HepG2 (cell line): ENCODE measurements around the gene SLC35E4. TPM values are rescaled to one million over a fixed set of nuclear protein-coding genes. Genes with fewer than 3 reads are reported as not detected.

Experiments used
- CEBPG ChIP-seq: IDR thresholded peaks from 2 replicates; pipeline ENCODE4 v1.6.1; 2016
- DMAP1 ChIP-seq: IDR thresholded peaks from 2 replicates; pipeline ENCODE4 v1.6.1; 2016
- FOXK1 ChIP-seq: sonication (generic); formaldehyde crosslinking; IDR thresholded peaks from 2 replicates; pipeline ENCODE4 v1.4.0; 2020; ENCODE audit warnings: low read depth, missing genetic modification reagents, borderline replicate concordance
- FOXM1 ChIP-seq: sonication (generic); formaldehyde crosslinking; IDR thresholded peaks from 2 replicates; pipeline ENCODE4 v1.5.0; 2020; ENCODE audit warnings: missing genetic modification reagents
- KLF12 ChIP-seq: sonication (generic); formaldehyde crosslinking; IDR thresholded peaks from 2 replicates; pipeline ENCODE4 v1.4.0; 2020; ENCODE audit warnings: missing genetic modification reagents, borderline replicate concordance
- MED1 ChIP-seq: sonication (generic); formaldehyde crosslinking; IDR thresholded peaks from 2 replicates; pipeline ENCODE4 v1.4.0; 2020; ENCODE audit warnings: missing genetic modification reagents
- RBM22 ChIP-seq: fragments of 200-400 bp; formaldehyde crosslinking; optimal IDR thresholded peaks from 2 replicates; pipeline ENCODE3; 2017; ENCODE audit warnings: mild to moderate bottlenecking, low read length, moderate library complexity
- SNAPC4 ChIP-seq: sonication (generic); formaldehyde crosslinking; IDR thresholded peaks from 2 replicates; pipeline ENCODE4 v1.4.0; 2020; ENCODE audit warnings: mild to moderate bottlenecking, missing genetic modification reagents
- SOX13 ChIP-seq, 3 experiments: fragments of 450-650 bp in 1 of 3; sonication (generic) in 1 of 3; formaldehyde crosslinking in 1 of 3; IDR thresholded peaks in 2 of 3; conservative IDR thresholded peaks in 1 of 3; 2 replicates each; pipeline versions ENCODE4 v1.5.0 to v1.6.1; 2016 to 2020; ENCODE audit warnings: antibody characterized with exemption in 1 of 3, mild to moderate bottlenecking in 1 of 3, missing compliant biosample characterization in 1 of 3, missing genetic modification reagents in 1 of 3, moderate library complexity in 1 of 3
- U2AF2 ChIP-seq: fragments of 200-400 bp; formaldehyde crosslinking; IDR thresholded peaks from 2 replicates; pipeline ENCODE4 v1.6.1; 2017; ENCODE audit warnings: low read depth, mild to moderate bottlenecking, low read length
- UBTF ChIP-seq: sonication (generic); formaldehyde crosslinking; IDR thresholded peaks from 2 replicates; pipeline ENCODE4 v1.4.0; 2020; ENCODE audit warnings: mild to moderate bottlenecking, missing genetic modification reagents
- ZKSCAN8 ChIP-seq: IDR thresholded peaks from 2 replicates; pipeline ENCODE4 v1.6.1; 2016; ENCODE audit warnings: borderline replicate concordance, missing genetic modification reagents, missing compliant biosample characterization
- ZNF101 ChIP-seq: sonication (generic); formaldehyde crosslinking; IDR thresholded peaks from 2 replicates; pipeline ENCODE4 v1.4.0; 2020; ENCODE audit warnings: mild to moderate bottlenecking, low read depth, missing genetic modification reagents, borderline replicate concordance
- ZNF17 ChIP-seq: sonication (generic); formaldehyde crosslinking; IDR thresholded peaks from 2 replicates; pipeline ENCODE4 v1.5.0; 2020; ENCODE audit warnings: mild to moderate bottlenecking, missing genetic modification reagents
- ZNF235 ChIP-seq: sonication (generic); formaldehyde crosslinking; IDR thresholded peaks from 2 replicates; pipeline ENCODE4 v1.8.1; 2023; ENCODE audit warnings: mild to moderate bottlenecking, missing genetic modification reagents, borderline replicate concordance
- ZNF263 ChIP-seq: sonication (generic); formaldehyde crosslinking; IDR thresholded peaks from 2 replicates; pipeline ENCODE4 v1.4.0; 2020; ENCODE audit warnings: missing genetic modification reagents
- ZNF282 ChIP-seq: fragments of 450-650 bp; IDR thresholded peaks from 2 replicates; pipeline ENCODE4 v1.6.1; 2018; ENCODE audit not compliant: partially characterized antibody
- ZNF768 ChIP-seq: sonication (generic); formaldehyde crosslinking; IDR thresholded peaks from 2 replicates; pipeline ENCODE4 v1.4.0; 2020; ENCODE audit warnings: missing genetic modification reagents
- ZNF83 ChIP-seq: sonication (generic); formaldehyde crosslinking; IDR thresholded peaks from 2 replicates; pipeline ENCODE4 v1.4.0; 2020; ENCODE audit warnings: missing genetic modification reagents, mild to moderate bottlenecking, borderline replicate concordance
- polyA plus RNA-seq, 8 experiments: library from polyadenylated mRNA; depleted of rRNA in 3 of 8; stranded (reverse) in 7 of 8; unstranded in 1 of 8; fragments of >200 nt; fragmentation: Illumina TruSeq in 4 of 8; extraction: Trizol in 4 of 8; gene quantifications; 2 replicates each; pipeline versions ENCODE4 v1.2.1 to v1.2.3, GENCODE V29; 2011 to 2016; ENCODE audit warnings: low read depth in 4 of 8, missing spikeins in 1 of 8, mixed read lengths in 1 of 8; ENCODE audit not compliant: insufficient read depth in 1 of 8
- total RNA-seq, 5 experiments: library from RNA; depleted of rRNA; stranded (reverse); fragments of >200 nt; fragmentation: Illumina TruSeq; extraction: Trizol; gene quantifications; 2 replicates each; pipeline ENCODE4 v1.2.3, GENCODE V29; 2016; ENCODE audit warnings: low read depth in 1 of 5

The SLC35E4 gene
- total and polyA plus RNA-seq, 2 of the 13 experiments (the other 11 are each of a cell fraction or from before 2014, with no cell fraction given) = 0.07 to 0.15 TPM

- TF ChIP-seq UBTF (CRISPR knock-in tag) = peak; percentile 63
- peak; percentile 63; the same call in 1 of the 2 replicates for TF ChIP-seq KLF12 (CRISPR knock-in tag)
- TF ChIP-seq ZNF235 = 0 out of 2 replicates have a peak, but pooled peaks have one; percentile 38
- no peak for TF ChIP-seq U2AF2
- TF ChIP-seq DMAP1 = no peak
- TF ChIP-seq RBM22 = peak; percentile 83
- TF ChIP-seq ZNF83 (CRISPR knock-in tag) = no peak
- TF ChIP-seq SOX13 (IDR thresholded peaks at IDR 0.05) = no peak
- TF ChIP-seq SOX13 (CRISPR knock-in tag; conservative IDR thresholded peaks at IDR 0.05 in 1 of 2, IDR thresholded peaks at IDR 0.05 in 1 of 2) = 0 out of 4 replicates have a peak, but pooled peaks of 1 of the 2 experiments have one; percentile 3
- TF ChIP-seq ZNF768 (CRISPR knock-in tag) = peak; percentile 14; the same call in 1 of the 2 replicates
- TF ChIP-seq ZNF282 = no peak
- no peak for TF ChIP-seq SNAPC4
- peak; percentile 15; the same call in 1 of the 2 replicates for TF ChIP-seq ZNF263 (CRISPR knock-in tag)
- no peak for TF ChIP-seq FOXK1 (CRISPR knock-in tag)
- TF ChIP-seq MED1 (CRISPR knock-in tag) = peak; percentile 6; the same call in 1 of the 2 replicates
- TF ChIP-seq ZNF17 = no peak
- no peak for TF ChIP-seq FOXM1 (CRISPR knock-in tag)
- no peak for TF ChIP-seq ZKSCAN8 (CRISPR knock-in tag)
- TF ChIP-seq ZNF101 (CRISPR knock-in tag) = no peak
- no peak for TF ChIP-seq CEBPG (CRISPR knock-in tag)
Observed at GRCh38 chr22:30667494-30668385, 32.2 kb downstream of the SLC35E4 start, which contains the start of gene DUSP18 (continued).
